GM21619 (cell line): ENCODE data around the gene MAGI2.

ENCODE experiments used
- ATAC-seq: cut with Tn5 transposase; IDR thresholded peaks from one replicate; pipeline ENCODE4 v1.9.1; 2021; ENCODE audit not compliant: unreplicated experiment

The MAGI2 gene

DNA sequence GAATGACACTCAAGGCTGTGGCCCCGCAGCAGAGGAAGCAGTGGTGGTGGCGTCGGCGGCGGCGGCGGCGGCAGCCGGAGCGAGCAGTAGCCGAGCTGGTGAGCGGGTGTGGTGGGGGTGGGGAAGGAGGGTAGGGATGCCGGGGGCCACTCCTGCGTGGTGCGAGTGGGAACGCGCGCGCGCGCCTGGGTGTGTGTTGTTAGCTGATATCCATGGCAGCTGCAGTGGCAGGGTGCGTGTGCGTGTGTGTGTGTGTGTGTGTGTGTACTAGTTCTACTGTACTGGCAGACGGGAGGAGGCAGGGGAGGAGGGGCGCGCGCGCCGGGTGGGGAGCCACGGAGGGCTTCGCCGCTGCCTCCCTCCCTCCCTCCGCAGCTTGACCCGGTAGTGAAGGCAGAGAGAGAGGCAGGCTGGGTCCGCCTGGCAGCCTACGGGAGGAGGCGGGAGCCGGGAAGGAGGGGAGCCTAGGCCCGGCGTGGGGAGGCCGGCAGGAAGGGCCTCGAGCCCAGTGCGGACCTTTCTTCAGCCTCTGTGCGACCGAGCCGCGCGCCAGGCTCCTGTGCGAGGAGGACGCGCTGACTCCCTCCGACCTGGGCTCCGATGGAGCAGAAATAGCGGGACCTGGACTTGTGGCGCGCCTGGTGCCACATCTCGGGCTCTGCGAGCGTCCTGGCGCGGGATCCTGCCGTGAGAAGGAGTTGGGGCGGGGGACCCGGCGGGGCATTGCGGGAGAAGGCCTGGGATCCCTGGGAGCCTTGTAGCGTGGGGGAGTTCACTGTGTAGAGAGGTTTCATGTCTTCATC lies at the start of gene MAGI2:
Gene MAGI2 (minus strand): TSS at position 110 of the 803 bp plus-strand sequence. CDS start 347 bp downstream, outside the sequence.
- ATAC-seq: no peak

DNA sequence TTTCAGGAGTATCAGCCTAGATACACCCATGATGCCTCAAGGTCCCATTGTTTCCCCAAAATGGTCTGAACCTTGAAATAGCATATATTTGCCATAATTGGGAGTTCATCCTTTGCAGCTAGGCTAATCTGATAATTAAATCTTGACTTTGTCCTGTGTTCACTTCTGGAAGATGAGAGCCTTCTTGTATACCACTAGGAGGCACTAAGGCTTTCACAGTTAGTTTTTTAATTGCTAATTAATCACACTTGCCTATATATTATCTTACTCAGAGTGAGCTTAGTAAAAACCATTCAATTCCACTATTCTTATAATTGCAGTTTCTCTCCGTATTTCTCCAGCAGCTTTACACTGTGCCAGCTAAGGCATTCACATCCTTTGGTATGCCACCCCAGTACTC lies 48.7 kb upstream of the MAGI2 start:
- no peak for ATAC-seq

DNA sequence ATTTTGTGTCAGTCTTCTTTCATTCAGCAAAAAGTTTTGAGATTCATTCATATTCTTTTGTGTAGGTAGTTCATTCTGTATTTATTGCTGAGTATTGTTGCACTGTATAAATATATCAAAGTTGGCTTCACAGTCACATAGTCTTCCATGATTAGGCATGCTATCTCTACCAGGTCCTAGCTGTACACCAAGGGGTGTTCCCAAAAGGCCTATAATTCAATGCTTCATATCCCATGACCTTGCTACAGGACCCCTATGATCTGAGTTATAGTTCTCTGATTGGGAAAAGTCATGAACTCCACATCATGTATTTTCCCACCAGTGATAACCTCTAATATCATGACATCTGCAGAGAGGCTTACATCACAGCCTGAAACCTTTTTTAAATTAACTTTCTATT lies 47.3 kb upstream of the MAGI2 start:
- no peak for ATAC-seq

DNA sequence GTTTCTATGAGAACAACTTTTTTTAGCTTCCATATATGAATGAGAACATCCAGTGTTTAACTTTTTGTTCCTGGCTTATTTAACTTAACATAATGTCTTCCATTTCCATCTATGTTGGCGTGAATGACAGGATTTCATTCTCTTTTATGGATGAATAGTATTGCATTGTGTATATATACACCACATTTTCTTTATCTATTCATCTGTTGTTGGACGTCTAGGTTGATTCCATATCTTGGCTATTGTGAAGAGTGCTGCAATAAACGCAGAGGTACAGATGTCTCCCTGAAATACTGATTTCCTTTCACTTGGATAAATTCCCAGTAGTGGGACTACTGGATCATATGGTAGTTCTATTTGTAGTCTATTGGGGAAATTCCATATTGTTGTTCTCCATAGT lies 44.3 kb upstream of the MAGI2 start:
- no peak for ATAC-seq

DNA sequence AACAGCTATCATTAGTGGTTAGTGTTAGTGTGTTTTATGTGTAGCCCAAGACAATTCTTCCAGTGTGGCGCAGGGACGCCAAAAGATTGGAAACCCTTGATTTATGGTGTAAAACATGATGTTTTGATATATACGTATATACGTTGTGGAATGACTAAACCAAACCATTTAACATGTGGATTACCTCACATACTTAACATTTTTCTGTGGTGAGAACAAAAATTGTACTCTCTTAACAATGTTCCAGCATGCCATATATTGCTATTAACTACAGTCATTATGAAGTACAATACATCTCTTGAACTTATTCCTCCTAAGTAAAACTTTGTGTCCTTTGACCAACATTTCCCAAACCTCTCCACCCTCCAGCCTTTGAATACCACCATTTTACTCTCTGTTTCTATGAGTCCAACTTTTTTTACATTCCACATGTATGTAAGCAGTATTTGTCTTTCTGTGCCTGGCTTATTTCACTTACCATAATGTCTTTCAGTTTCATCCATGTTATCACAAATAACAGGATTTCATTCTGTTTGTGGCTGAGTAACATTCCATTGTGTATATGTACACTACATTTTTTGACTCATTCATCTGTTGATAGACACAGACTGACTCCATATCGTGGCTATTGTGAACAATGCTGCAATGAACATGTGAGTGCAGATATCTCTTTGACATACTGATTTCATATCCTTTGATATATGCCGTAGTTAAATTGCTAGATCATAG lies 42.2 kb upstream of the MAGI2 start:
- no peak for ATAC-seq

DNA sequence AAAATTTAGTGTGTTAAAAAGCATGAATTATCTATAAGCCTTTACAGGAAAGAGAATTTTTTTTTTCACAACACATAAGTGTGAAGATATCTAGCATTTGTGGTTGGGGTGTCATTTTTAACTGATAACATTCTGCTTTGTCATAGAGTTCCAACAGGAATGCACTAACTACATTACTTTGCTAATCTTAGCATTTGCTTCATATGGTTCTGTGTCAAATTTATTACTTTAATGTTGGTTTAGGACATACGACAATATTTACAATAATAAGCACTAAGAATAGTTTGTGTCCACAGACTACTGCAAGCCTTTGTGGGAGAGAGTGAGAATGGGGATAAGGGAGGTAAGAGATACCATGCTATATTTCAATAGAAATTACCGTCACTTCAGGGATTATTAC lies 40.6 kb upstream of the MAGI2 start:
- no peak for ATAC-seq

DNA sequence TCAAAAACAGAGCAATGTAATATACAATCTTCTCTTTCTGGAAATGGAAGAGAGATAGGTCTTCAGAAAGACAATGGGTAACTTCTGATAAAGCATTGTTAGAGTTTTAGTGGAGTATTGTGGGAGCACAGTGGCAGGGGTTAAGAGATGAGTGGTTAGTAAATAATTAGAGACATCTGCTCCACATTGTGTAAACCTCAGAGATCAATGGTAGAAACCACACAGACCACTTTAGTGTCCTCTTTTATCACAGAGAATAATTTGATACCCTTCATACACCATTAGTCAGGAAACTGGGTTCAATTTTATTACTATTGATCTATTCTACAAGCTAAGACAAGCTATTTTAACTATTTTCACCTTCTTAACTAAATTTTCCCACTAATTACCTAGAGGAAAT lies 35.9 kb upstream of the MAGI2 start:
- no peak for ATAC-seq

DNA sequence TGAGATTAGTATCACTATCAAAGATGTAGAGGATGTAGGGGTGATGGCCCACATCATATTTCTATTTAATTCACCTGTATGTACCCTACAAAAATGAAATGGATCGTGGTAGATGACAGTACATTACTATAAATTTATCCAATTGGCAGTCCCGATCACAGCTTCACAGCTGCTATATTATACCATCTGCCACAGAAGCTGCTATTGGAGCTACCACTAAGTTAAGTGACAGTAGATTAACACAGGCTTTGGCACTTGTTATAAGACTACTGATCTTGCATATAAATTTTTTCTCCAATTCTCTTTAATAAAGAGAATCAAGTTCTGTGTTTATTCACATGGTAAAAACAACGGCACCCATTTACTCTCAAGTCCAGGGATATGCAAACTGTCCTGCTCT lies 24.9 kb upstream of the MAGI2 start:
- ATAC-seq: no peak

DNA sequence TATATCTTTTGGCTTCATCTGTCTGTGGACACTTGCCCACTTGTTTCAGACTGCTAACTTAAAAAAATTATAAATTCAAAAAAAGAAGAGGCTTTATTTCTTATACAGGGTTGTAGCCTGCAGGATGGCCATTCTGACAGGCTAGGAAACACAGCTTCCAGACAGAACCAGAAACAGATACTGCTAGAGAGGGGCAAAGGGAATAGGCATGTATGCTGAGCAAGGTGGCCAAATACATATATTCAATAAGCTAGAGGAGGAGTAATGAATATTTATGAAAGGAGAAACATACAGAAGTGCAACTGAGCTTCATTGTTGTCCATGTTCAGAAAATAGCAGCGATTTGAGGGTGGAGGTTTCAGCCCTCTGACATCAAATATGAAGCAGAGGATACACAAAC lies 22.0 kb upstream of the MAGI2 start:
- no peak for ATAC-seq

DNA sequence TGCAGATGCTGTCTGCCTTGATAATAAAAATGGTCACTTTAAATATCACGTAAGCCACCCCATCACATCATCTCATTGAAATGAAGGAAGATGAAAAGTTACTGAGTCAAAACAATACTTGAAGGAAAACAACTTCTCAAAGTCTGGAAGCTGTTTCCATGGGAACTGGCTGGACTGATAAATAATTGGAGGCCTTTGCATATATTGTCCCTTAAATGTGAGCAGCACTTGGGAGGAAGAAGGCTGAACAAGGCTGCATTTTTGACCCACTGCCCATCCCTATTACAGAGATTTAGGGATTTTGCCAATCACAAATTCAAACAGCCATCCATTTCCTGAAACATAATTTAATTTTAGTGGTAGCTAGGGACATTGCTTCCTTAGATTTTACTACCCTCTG lies 18.2 kb upstream of the MAGI2 start:
- ATAC-seq: no peak

DNA sequence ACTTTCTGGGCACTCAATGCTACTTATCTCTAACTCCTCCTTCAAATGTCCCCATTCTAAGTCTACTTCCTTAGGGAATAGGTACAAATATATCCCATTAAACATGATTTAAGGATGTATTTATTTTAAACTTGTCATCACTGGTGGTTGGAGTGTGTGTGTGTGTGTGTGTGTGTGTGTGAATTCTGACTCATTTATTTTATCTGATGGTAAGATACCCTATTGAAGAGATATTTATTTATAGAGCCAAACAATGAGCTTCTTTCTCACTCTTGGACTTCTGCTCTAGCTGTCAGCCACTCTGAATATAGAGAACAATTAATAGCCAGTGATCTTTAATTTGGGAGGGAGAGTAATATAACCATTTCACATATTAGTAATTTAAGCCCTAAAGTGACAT lies 17.8 kb upstream of the MAGI2 start:
- no peak for ATAC-seq

DNA sequence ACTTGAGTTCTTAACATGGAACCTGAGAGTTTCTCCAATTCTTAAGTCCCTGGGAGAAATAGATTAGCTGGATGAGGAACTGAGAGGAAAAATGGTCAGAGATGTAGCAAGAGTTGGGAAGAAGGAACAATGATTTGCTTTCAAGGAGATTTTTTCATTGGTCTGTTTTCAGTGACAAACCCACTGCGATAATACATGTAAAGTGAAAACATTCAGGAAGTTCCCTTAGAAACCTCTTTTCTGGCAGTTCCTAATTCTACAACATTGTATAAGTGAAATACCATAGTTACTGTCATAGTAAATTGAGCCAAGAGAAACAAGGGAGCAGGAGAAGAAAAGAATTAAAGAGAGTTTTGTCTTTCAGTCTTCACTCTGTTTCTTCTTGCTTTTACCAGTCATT lies 12.1 kb upstream of the MAGI2 start:
- no peak for ATAC-seq

DNA sequence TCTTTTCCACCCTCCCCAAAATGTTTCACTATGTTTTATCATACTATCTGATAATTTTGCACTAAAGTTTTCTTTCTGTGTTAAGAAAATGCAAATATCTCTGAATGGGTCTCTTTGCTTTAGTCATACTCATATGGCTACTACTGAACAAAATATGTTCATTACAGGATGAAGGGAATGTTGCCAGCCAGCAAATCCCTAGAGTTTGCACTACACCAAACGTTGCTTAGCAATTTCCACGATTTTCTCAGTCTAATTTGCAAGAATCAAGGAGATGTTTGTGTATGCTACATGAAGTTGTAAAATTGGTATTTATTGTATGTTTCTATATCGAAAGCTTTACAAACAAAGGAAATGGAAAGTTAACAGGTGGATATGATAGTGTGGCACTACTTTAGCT lies 10.6 kb upstream of the MAGI2 start:
- ATAC-seq: no peak

DNA sequence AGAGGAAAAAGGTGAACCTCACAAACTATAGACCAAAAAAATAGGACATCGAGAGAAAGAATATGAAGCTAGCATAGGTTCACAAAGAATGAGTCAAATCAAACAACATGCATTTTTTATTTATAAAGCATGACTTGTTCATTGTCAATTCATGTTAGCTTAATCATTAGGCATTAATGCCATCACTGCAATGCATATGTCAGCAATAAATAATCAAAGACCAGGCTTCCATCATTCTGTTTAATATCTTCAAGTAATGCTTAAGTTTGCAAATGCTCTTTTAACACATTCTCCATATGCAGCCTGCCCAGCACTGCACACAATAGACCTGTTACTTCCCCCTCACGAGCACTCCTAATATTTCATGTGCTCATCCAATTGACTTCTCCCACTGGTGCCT lies 8.9 kb upstream of the MAGI2 start:
- no peak for ATAC-seq

DNA sequence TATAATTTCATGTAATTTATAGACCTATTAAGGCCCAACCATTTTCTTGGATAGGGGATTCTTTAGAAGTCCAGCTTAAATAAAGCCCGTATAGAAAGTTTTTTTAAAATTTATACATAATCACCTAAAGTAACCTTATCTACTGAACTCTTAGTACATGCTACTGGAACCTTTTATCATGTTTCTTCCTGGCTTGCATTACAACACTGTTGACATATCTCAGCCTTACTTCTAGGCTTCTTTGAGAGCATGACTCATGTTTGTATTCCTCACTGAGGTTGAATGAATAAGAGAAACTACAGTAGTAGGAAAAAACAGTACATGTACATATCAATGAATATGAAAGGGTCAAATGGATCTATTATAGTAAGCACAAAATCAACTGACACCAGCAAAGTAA lies 8.2 kb upstream of the MAGI2 start:
- no peak for ATAC-seq

DNA sequence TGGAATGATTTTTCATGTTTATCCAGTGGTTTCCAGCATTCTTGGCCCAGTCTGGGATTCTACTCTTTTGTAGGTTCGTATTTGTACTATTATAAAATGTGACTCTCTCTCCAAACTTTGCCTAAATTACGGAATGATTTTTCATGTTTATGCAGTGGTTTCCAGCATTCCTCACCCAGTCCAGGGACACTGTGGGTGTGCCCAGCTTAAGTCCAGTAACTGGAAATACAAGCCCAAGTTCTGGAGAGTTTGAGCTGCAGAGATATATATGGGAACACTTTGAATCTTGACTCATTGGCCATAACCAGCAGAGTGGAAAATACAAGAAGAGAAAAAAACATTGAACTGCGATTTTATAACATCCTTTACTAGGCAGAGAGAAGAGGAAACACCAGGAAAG lies 5.9 kb upstream of the MAGI2 start:
- no peak for ATAC-seq

DNA sequence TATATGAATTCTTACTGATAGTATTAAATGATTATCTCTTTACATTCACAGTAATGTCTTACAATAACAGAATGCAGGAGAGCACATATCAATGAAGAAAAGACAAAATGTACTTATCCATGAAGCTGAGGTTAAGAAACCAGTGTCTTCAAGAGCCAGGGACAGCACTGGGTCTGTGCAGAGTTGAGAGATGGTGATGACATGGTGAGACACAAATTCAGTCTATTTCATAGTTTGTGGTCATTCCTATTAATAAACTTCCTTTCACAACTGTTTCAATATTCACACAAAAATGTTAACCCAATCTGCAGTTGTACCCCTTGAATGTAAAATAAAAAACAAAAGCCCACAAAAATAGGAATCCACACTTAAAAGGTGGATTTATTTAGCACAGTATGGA lies 5.3 kb upstream of the MAGI2 start:
- no peak for ATAC-seq

DNA sequence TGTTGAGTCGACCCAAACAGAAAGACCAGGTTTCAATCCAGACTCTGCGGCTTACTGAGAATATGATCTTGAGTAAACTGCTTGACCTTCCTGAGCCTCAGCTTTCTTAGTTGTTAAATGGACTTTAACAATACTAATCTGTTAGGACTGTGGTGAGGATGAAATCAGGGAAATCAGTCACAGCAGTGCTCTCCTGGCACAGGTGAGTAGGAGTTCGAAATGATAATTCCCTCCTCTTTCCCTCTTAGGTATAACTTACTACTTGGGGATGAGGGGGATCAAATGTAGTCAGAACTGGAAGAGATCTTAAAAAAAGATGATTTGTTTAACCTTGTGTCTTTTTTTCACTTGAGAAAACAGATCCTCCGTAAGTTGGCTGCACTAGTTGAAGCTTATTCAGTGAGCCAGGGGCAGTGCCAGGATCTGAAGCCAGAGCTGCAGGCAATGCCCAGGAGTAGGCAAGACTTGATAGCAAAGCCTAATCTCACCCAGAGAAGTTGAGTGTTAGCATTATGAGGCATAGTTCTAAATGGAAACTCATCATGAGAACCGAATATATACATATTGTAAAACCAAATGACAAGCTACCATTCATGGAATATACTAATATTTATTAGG lies 1.8 kb upstream of the MAGI2 start:
- no peak for ATAC-seq

DNA sequence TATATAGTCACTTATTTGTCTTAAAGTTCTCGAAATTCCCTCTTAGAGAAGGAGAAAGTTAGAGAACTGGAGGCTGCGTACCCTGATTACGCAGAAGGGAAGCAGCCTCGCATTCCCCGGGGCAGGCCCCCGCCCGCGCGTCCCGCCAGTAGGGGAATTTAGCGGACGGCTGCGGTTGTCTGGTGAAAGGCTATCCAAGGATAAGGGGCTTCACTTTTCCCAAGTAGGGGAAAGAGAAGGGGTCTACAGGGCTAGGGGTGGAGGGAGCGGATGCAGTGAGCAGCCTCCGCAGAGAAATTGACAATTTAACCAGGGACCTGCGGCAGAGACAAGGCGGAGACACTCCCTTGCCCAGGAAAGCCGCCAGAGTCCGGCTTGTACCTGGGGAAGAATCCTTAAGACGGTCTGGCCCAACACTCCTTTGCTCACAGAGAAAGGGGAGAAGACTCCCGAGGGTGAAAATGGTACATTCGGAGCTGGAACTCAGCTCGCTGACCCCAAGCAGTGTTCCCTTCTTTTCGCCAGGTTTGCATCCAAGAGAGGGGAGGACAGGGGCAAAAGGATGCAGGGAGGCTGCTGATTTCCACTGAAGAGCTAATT lies 994 bp upstream of the MAGI2 start:
- ATAC-seq: no peak

DNA sequence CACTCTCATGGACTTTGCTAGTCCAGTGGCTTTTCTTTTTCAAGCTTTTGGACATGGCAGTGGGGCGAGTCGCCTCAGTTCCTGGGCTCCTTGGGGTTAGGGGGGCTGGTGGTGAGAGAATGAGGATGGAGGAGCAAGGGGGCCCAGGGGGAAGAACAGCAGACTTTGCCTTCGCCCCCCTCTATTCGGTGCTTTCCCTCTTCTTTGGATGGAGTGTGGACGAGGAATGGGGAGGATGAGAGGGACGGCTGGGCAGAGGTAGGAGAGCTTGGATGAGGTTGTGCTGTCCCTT lies 255 bp downstream of the MAGI2 start:
- no peak for ATAC-seq

DNA sequence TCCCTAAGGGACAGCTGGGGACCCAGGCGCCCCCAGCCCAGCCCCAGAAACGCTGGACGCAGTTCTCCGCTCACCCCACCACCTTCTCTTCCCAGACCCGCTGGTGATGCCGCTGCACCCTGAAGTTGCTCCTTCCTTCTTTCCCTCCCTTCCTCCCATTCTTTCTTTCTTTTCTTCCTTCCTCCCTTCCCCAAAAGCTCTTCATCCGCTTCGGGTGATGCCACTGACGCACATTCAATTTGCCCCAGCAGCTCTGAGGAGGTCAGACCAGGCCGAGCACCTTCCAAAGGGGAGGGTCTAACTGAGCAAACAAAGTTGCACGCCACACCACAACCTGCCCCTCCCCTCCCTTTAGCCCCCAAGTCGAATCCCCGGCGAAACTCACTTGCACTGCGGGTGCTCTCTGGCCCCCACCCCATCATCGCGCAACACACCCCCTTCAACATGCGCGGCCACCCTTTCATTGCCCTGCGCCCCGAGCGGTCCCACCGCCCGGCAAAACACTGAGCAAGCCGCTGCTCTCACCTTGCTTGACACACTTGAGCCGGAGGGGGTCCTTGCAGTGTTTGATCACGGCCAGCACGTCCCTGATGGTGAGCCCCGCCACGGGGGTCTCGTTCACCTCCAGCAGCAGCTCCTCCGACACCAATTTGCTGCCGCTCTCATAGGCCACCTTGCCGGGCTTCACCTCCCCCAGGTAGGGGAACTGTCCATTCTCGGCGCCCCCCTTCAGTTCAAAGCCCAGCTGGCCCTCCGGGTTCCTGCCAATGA lies 787 bp downstream of the MAGI2 start:
- ATAC-seq: no peak
